Uterus (tissue), 2 donors: ENCODE measurements around the gene CILP2.

Experiments used
- CTCF ChIP-seq, 4 experiments: fragments of 200-600 bp in 2 of 4; fragments of 450-650 bp in 2 of 4; sonication (generic) in 2 of 4; IDR thresholded peaks; one replicate each; pipeline ENCODE4 v1.5.1; 2016 to 2019; ENCODE audit warnings: antibody characterized with exemption in 4 of 4, mild to moderate bottlenecking in 2 of 4, moderate library complexity in 1 of 4
- POLR2A ChIP-seq, 2 donors: fragments of 450-650 bp; IDR thresholded peaks; one replicate each; pipeline ENCODE4 v1.6.1; 2016; ENCODE audit warnings: antibody characterized with exemption in 2 of 2, mild to moderate bottlenecking in 1 of 2, moderate library complexity in 1 of 2

GRCh38 chr19:19570571-19570970 is 32.5 kb downstream of the CILP2 start:
- TF ChIP-seq CTCF (IDR thresholded peaks at IDR 0.05) (no peak), POLR2A (IDR thresholded peaks at IDR 0.05) (no peak)
